ENCODE results near the gene ANTKMT. TPM values are rescaled to one million over a fixed set of nuclear protein-coding genes. Genes with fewer than 3 reads are reported as not detected.

ANTKMT gene
- total RNA-seq, 2 experiments from 2014 or later = 37.3 to 40.1 TPM

GRCh38 chr16:678858-679813 lies 41.8 kb upstream of the ANTKMT start:
- H3K36me3 Mint-ChIP-seq = peaks cover 20% of the 10 kb centered on the region
- no peaks in the 10 kb centered on the region for H3K9me3 Mint-ChIP-seq
- peak overlapping the region; percentile 74 for H3K4me3 Mint-ChIP-seq
- H3K4me1 Mint-ChIP-seq = peaks cover 19% of the 10 kb centered on the region
- no peaks in the 10 kb centered on the region for H3K27me3 Mint-ChIP-seq
- DNase-seq = peak; percentile 72
- H3K27ac Mint-ChIP-seq = peak overlapping the region; percentile 66

- Mint-ChIP-seq H3K9me3 (no peaks in the 10 kb centered on the region), H3K36me3 (peaks cover 20% of the 10 kb centered on the region), H3K27ac (peak within 1 kb of the TSS; percentile 85), H3K4me3 (peak within 1 kb of the TSS; percentile 84), H3K4me1 (peaks cover 19% of the 10 kb centered on the region), H3K27me3 (no peaks in the 10 kb centered on the region)
- peak; percentile 92 for DNase-seq
Measured at GRCh38 chr16:679814-680624, 40.9 kb upstream of the ANTKMT start, which contains the start of gene STUB1. TSS of gene STUB1 (plus strand) at chr16:680410. CDS start at chr16:680526, 116 bp downstream.

DNA sequence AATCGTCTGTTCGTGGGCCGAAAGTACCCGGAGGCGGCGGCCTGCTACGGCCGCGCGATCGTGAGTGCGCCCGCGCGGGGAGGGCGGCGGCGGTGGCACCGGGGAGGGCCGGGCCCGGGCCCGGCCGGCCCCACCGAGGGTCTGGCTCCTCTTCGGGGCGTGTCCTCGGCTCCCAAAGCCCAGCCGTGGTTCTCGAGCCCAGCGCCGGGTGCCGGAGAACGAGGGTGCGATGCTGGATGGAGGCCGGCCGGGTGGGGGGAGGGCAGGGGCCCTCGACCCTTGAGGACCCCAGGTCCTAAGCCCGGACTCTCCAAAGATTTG lies 40.4 kb upstream of the ANTKMT start:
- H3K36me3 Mint-ChIP-seq = peaks cover 20% of the 10 kb centered on the region
- peak overlapping the region; percentile 38 for H3K27ac Mint-ChIP-seq
- H3K27me3 Mint-ChIP-seq = no peaks in the 10 kb centered on the region
- H3K4me1 Mint-ChIP-seq = peaks cover 17% of the 10 kb centered on the region
- DNase-seq = no peak
- H3K4me3 Mint-ChIP-seq = peak overlapping the region; percentile 84
- H3K9me3 Mint-ChIP-seq = no peaks in the 10 kb centered on the region

- H3K27ac Mint-ChIP-seq = peak overlapping the region; percentile 45
- H3K4me3 Mint-ChIP-seq = peak overlapping the region; percentile 84
- H3K4me1 Mint-ChIP-seq = peaks cover 17% of the 10 kb centered on the region
- H3K27me3 Mint-ChIP-seq = no peaks in the 10 kb centered on the region
- peaks cover 22% of the 10 kb centered on the region for H3K36me3 Mint-ChIP-seq
- no peaks in the 10 kb centered on the region for H3K9me3 Mint-ChIP-seq
- DNase-seq = no peak
Measured at GRCh38 chr16:680967-681745, 39.8 kb upstream of the ANTKMT start.

DNA sequence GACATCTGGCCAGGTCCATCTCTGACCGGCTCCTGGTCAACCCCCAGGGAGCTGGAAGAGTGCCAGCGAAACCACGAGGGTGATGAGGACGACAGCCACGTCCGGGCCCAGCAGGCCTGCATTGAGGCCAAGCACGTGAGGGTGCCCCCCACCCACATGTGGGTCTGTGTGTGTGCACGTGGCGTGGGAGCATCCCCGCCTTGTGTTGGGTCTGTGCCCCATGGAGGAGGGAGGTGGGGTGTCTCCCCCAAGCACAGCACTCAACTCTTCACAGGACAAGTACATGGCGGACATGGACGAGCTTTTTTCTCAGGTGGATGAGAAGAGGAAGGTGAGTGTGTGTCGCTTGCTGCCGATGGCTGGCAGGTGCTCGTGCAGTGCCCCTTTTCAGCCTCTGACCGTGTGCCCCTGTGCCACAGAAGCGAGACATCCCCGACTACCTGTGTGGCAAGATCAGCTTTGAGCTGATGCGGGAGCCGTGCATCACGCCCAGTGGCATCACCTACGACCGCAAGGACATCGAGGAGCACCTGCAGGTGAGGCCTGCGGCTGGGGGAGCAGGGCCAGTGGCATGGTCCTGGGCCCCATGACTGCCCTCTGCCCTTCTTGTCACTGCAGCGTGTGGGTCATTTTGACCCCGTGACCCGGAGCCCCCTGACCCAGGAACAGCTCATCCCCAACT lies 39.1 kb upstream of the ANTKMT start:
- H3K9me3 Mint-ChIP-seq = no peaks in the 10 kb centered on the region
- peaks cover 17% of the 10 kb centered on the region for H3K4me1 Mint-ChIP-seq
- H3K4me3 Mint-ChIP-seq = peak overlapping the region; percentile 84
- H3K27me3 Mint-ChIP-seq = no peaks in the 10 kb centered on the region
- no peak overlapping the region for H3K27ac Mint-ChIP-seq
- no peak for DNase-seq
- H3K36me3 Mint-ChIP-seq = peaks cover 22% of the 10 kb centered on the region

DNA sequence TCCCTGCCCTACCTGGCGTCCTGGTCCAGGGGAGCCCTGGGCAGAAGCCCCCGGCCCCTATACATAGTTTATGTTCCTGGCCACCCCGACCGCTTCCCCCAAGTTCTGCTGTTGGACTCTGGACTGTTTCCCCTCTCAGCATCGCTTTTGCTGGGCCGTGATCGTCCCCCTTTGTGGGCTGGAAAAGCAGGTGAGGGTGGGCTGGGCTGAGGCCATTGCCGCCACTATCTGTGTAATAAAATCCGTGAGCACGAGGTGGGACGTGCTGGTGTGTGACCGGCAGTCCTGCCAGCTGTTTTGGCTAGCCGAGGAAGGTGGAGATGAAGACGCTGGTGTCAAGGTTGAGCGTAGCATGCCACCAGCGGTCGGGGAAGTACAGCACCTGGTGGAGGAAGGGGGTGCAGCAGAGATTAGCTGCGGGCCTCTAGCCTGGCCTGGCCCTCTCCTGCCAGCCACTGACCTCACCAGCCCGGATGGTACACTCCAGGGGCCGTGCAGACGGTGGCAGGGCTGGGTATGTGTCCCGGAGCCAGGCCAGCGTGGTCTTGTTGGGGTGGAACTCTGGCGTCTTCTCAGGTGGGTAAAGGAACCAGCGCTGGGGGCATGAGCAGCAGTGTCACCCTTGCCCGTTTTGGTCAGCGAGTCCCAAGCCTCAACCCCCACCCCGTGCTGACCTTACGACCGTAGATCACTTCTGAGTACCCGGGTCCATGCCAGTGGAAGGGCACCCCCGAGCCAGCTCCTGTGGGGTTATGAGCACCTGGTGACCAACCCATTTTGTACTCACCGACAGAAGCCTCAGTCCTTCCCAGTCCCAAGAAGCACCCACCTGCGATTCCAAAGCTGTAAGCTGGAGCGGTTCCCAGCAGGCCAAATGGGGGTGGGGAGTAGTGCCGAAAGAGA lies 38.2 kb upstream of the ANTKMT start:
- peaks cover 17% of the 10 kb centered on the region for H3K4me1 Mint-ChIP-seq
- no peak for DNase-seq
- no peaks in the 10 kb centered on the region for H3K27me3 Mint-ChIP-seq
- no peaks in the 10 kb centered on the region for H3K9me3 Mint-ChIP-seq
- peak overlapping the region; percentile 81 for H3K4me3 Mint-ChIP-seq
- peaks cover 22% of the 10 kb centered on the region for H3K36me3 Mint-ChIP-seq
- peak overlapping the region; percentile 75 for H3K27ac Mint-ChIP-seq

GRCh38 chr16:683396-684070 lies 37.4 kb upstream of the ANTKMT start:
- Mint-ChIP-seq H3K4me1 (peaks cover 18% of the 10 kb centered on the region), H3K36me3 (peaks cover 22% of the 10 kb centered on the region), H3K9me3 (no peaks in the 10 kb centered on the region), H3K27ac (peak overlapping the region; percentile 75), H3K27me3 (no peaks in the 10 kb centered on the region), H3K4me3 (peak overlapping the region; percentile 81)
- DNase-seq = no peak

DNA sequence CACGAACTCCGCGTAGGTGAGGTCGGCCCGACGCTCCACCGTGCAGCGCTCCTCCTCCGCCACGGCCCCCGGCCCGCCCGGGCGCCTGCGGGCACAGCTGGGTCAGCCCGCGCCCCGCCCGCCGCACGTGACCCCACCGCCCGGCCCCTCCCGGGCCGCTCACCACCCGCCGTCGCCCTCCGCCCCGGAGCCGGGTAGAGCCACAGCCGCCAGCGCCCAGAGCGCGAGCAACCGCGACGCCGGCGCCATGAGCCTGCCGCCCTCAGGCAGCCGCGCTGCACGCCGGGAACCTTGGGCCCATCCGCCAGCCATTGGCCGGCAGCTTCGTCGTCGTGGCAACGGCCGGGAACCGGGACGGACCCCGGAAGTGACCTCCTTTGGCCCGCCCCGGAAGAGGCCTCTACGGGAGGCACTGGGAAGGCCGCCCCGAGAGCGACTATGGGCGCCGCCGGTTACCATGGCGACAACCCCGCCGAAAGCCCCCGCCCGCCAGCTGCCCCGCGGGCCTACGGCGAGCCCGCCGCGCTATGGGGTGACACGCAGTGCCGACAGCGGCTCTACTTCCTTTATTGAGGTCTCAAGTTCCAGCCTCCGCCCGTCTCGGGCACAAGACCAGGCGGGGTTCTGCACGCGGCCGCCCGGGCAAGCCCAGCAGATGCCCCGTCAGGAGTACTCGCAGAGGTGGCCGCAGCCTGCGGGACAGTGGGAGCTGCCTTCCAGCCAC lies 36.7 kb upstream of the ANTKMT start, which contains the start of gene JMJD8:
Gene JMJD8, minus strand, starts transcription at position 264 of the 724 bp plus-strand sequence. Its CDS starts 15 bp downstream, at position 249.
- peak; percentile 99 for DNase-seq
- Mint-ChIP-seq H3K4me3 (peak within 1 kb of the TSS; percentile 81), H3K27ac (peak within 1 kb of the TSS; percentile 75), H3K4me1 (peaks cover 22% of the 10 kb centered on the region), H3K27me3 (no peaks in the 10 kb centered on the region), H3K36me3 (peaks cover 22% of the 10 kb centered on the region), H3K9me3 (no peaks in the 10 kb centered on the region)

- no peak for DNase-seq
- Mint-ChIP-seq H3K4me3 (no peak overlapping the region), H3K9me3 (no peaks in the 10 kb centered on the region), H3K36me3 (peaks cover 22% of the 10 kb centered on the region), H3K27me3 (no peaks in the 10 kb centered on the region), H3K4me1 (peaks cover 24% of the 10 kb centered on the region), H3K27ac (no peak overlapping the region)
Measured at GRCh38 chr16:684961-685696, 35.8 kb upstream of the ANTKMT start.

DNA sequence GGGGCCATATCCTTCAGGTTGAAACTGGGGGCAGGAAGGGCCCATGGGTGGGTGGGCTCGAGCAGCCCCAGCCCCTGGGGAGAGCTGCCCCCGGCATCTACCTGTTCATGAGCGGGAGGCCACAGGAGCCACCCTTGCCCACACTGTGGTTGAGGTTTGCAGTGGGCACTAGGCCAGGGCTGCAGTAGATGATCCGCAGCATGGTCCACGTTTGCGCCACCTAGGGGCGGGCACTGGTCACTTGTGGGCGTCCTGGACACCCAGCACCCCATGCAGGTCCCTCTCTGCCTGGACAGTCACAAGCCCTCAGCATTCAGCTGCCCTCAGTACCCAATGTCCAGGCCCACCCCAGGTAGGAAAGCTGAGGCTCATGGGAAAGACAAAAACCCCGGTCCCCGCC lies 35.0 kb upstream of the ANTKMT start:
- peak overlapping the region; percentile 14 for H3K4me3 Mint-ChIP-seq
- no peak for DNase-seq
- H3K36me3 Mint-ChIP-seq = peaks cover 22% of the 10 kb centered on the region
- H3K27me3 Mint-ChIP-seq = no peaks in the 10 kb centered on the region
- peaks cover 24% of the 10 kb centered on the region for H3K4me1 Mint-ChIP-seq
- no peak overlapping the region for H3K27ac Mint-ChIP-seq
- H3K9me3 Mint-ChIP-seq = no peaks in the 10 kb centered on the region

- DNase-seq = no peak
- H3K4me1 Mint-ChIP-seq = peaks cover 18% of the 10 kb centered on the region
- peaks cover 17% of the 10 kb centered on the region for H3K36me3 Mint-ChIP-seq
- no peak overlapping the region for H3K27ac Mint-ChIP-seq
- no peaks in the 10 kb centered on the region for H3K27me3 Mint-ChIP-seq
- no peak overlapping the region for H3K4me3 Mint-ChIP-seq
- H3K9me3 Mint-ChIP-seq = no peaks in the 10 kb centered on the region
Measured at GRCh38 chr16:686459-687260, 34.3 kb upstream of the ANTKMT start.
